H9 (cell line): Measurements from ENCODE around the gene PMEPA1. TPM values are rescaled to one million over a fixed set of nuclear protein-coding genes. Genes with fewer than 3 reads are reported as not detected.

ENCODE experiments used
- DNase-seq: peaks from one replicate; pipeline ENCODE4 v3.0.0-alpha.2; 2017
- H2AFZ ChIP-seq: one replicate; pipeline ENCODE4 v1.6.1; 2013; ENCODE audit warnings: mild to moderate bottlenecking, low read length, control low read depth, moderate library complexity
- H2AK5ac ChIP-seq: 2 replicates; pipeline ENCODE4 v1.6.1; 2013; ENCODE audit warnings: low read length, control low read depth, mixed read lengths; ENCODE audit not compliant: insufficient read length
- H2BK120ac ChIP-seq: one replicate; pipeline ENCODE4 v1.6.1; 2013; ENCODE audit warnings: low read depth, mild to moderate bottlenecking, low read length, control low read depth, inconsistent platforms; ENCODE audit not compliant: poor library complexity, severe bottlenecking
- H2BK12ac ChIP-seq: 2 replicates; pipeline ENCODE4 v1.6.1; 2013; ENCODE audit warnings: low read length, control low read depth, mixed read lengths, low read depth; ENCODE audit not compliant: insufficient read length
- H2BK15ac ChIP-seq: 2 replicates; pipeline ENCODE4 v1.6.1; 2013; ENCODE audit warnings: low read depth, low read length, control low read depth
- H2BK20ac ChIP-seq: one replicate; pipeline ENCODE4 v1.6.1; 2013; ENCODE audit warnings: low read depth, mild to moderate bottlenecking, low read length, control low read depth, inconsistent platforms; ENCODE audit not compliant: poor library complexity, severe bottlenecking
- H2BK5ac ChIP-seq: 2 replicates; pipeline ENCODE4 v1.6.1; 2013; ENCODE audit warnings: low read length, control low read depth, mixed read lengths; ENCODE audit not compliant: insufficient read length
- H3K14ac ChIP-seq: 2 replicates; pipeline ENCODE4 v1.6.1; 2013; ENCODE audit warnings: low read length, control low read depth; ENCODE audit not compliant: insufficient read depth
- H3K18ac ChIP-seq: 2 replicates; pipeline ENCODE4 v1.6.1; 2013; ENCODE audit warnings: low read depth, mild to moderate bottlenecking, mixed read lengths, low read length, control low read depth; ENCODE audit not compliant: insufficient read length
- H3K23ac ChIP-seq: 2 replicates; pipeline ENCODE4 v1.6.1; 2013; ENCODE audit warnings: low read length, control low read depth, mixed read lengths, low read depth; ENCODE audit not compliant: insufficient read length
- H3K23me2 ChIP-seq: 2 replicates; pipeline ENCODE4 v1.6.1; 2013; ENCODE audit warnings: low read depth, mild to moderate bottlenecking, mixed read lengths, low read length, control low read depth; ENCODE audit not compliant: insufficient read length, poor library complexity, severe bottlenecking
- H3K27ac ChIP-seq: 2 replicates; pipeline ENCODE4 v1.5.1; 2013; ENCODE audit warnings: low read length, control low read depth, mixed read lengths, low read depth; ENCODE audit not compliant: insufficient read length
- H3K27me3 ChIP-seq: 2 replicates; pipeline ENCODE4 v1.6.1; 2013; ENCODE audit warnings: low read length, control low read depth, inconsistent platforms; ENCODE audit not compliant: insufficient read depth
- H3K4ac ChIP-seq: 2 replicates; pipeline ENCODE4 v1.6.1; 2013; ENCODE audit warnings: low read depth, mild to moderate bottlenecking, control low read depth, inconsistent platforms, low read length, moderate library complexity
- H3K4me1 ChIP-seq: 2 replicates; pipeline ENCODE4 v1.6.1; 2013; ENCODE audit warnings: low read length, control low read depth, inconsistent platforms; ENCODE audit not compliant: insufficient read depth
- H3K4me2 ChIP-seq: 2 replicates; pipeline ENCODE4 v1.6.1; 2013; ENCODE audit warnings: low read length, control low read depth, mixed read lengths; ENCODE audit not compliant: insufficient read length, insufficient read depth
- H3K56ac ChIP-seq: 2 replicates; pipeline ENCODE4 v1.6.1; 2013; ENCODE audit warnings: low read depth, mild to moderate bottlenecking, mixed read lengths, low read length, control low read depth; ENCODE audit not compliant: insufficient read length
- H3K79me1 ChIP-seq: 2 replicates; pipeline ENCODE4 v1.6.1; 2013; ENCODE audit warnings: low read depth, mild to moderate bottlenecking, moderate library complexity, low read length, control low read depth, inconsistent platforms; ENCODE audit not compliant: insufficient read depth, poor library complexity, severe bottlenecking
- H3K79me2 ChIP-seq: 2 replicates; pipeline ENCODE4 v1.6.1; 2013; ENCODE audit warnings: low read length, control low read depth, inconsistent platforms; ENCODE audit not compliant: insufficient read depth
- H3K9ac ChIP-seq: 2 replicates; pipeline ENCODE4 v1.6.1; 2013; ENCODE audit warnings: low read length, control low read depth, mixed read lengths; ENCODE audit not compliant: insufficient read length; ENCODE audit errors: extremely low read depth
- H3K9me3 ChIP-seq: one replicate; pipeline ENCODE4 v1.6.1; 2013; ENCODE audit warnings: low read depth, low read length, inconsistent platforms; ENCODE audit not compliant: control insufficient read depth
- H3T11ph ChIP-seq: one replicate; pipeline ENCODE4 v1.6.1; 2013; ENCODE audit warnings: mild to moderate bottlenecking, low read length, control low read depth, inconsistent platforms
- H4K20me1 ChIP-seq: one replicate; pipeline ENCODE4 v1.6.1; 2013; ENCODE audit not compliant: control insufficient read depth, insufficient read length, insufficient read depth
- H4K5ac ChIP-seq: 2 replicates; pipeline ENCODE4 v1.6.1; 2013; ENCODE audit warnings: low read depth, mild to moderate bottlenecking, mixed read lengths, low read length, control low read depth; ENCODE audit not compliant: insufficient read length
- H4K8ac ChIP-seq: replicated peaks from 2 replicates; pipeline ENCODE4 v1.6.1; 2013; ENCODE audit warnings: low read length, control low read depth, mixed read lengths, low read depth; ENCODE audit not compliant: insufficient read length
- H4K91ac ChIP-seq: 2 replicates; pipeline ENCODE4 v1.6.1; 2013; ENCODE audit warnings: low read depth, mild to moderate bottlenecking, moderate library complexity, mixed read lengths, low read length, control low read depth; ENCODE audit not compliant: insufficient read length
- H3K27ac Mint-ChIP-seq, 3 experiments: 2 replicates in 2 of 3; 3 replicates in 1 of 3; pipeline ENCODE4 v1.8.0; 2020 to 2021; ENCODE audit warnings: mixed read lengths in 3 of 3, mild to moderate bottlenecking in 1 of 3, moderate library complexity in 1 of 3
- H3K27me3 Mint-ChIP-seq: 2 replicates; pipeline ENCODE4 v1.8.0; 2021; ENCODE audit warnings: low read depth, mild to moderate bottlenecking, moderate library complexity, mixed read lengths
- H3K36me3 Mint-ChIP-seq, 3 experiments: 2 replicates in 2 of 3; 3 replicates in 1 of 3; pipeline ENCODE4 v1.8.0; 2020 to 2021; ENCODE audit warnings: low read depth in 3 of 3, mixed read lengths in 3 of 3; ENCODE audit not compliant: insufficient read depth in 1 of 3
- H3K4me1 Mint-ChIP-seq, 2 experiments: 2 replicates each; pipeline ENCODE4 v1.8.0; 2020; ENCODE audit warnings: mixed read lengths in 2 of 2
- H3K4me3 Mint-ChIP-seq, 2 experiments: 2 replicates in 1 of 2; 3 replicates in 1 of 2; pipeline ENCODE4 v1.8.0; 2020 to 2021; ENCODE audit warnings: mild to moderate bottlenecking in 2 of 2, mixed read lengths in 2 of 2, moderate library complexity in 1 of 2
- H3K9me3 Mint-ChIP-seq, 2 experiments: 2 replicates in 1 of 2; 3 replicates in 1 of 2; pipeline ENCODE4 v1.8.0; 2020; ENCODE audit warnings: mild to moderate bottlenecking in 2 of 2, mixed read lengths in 2 of 2, moderate library complexity in 1 of 2
- WGBS: extraction: QIAGEN DNeasy Blood & Tissue Kit; methylation state at CpG from one replicate; pipeline ENCODE4 v1.1.7; 2013; ENCODE audit warnings: missing lambda C conversion rate, low lambda C conversion rate, mixed read lengths; ENCODE audit not compliant: insufficient read length; ENCODE audit errors: extremely low coverage; 5-methylcytosine and 5-hydroxymethylcytosine counted together
- total RNA-seq: library from RNA; stranded (reverse); gene quantifications from 2 replicates; pipeline ENCODE4 v1.2.1, GENCODE V29; 2021
- TF ChIP-seq, protein P1 (sequence below): fragments of 200-600 bp; sonication (generic); conservative IDR thresholded peaks from 3 replicates; pipeline ENCODE4 v1.8.0; 2021; ENCODE audit warnings: antibody characterized with exemption, mild to moderate bottlenecking

PMEPA1 gene
- total RNA-seq, 1 experiment from 2014 or later = 34.6 TPM

- peaks cover 0 to 4% (median 0%) of the 10 kb centered on the region in 3 experiments; a peak in 3 of 7 replicates for H3K36me3 Mint-ChIP-seq
- Histone ChIP-seq H2AK5ac (no peak overlapping the region), H2BK15ac (no peak overlapping the region), H3K56ac (no peak overlapping the region), H3K27ac (no peak overlapping the region), H3K23me2 (no peaks in the 10 kb centered on the region), H3K23ac (no peak overlapping the region), H3K9me3 (no peaks in the 10 kb centered on the region), H4K5ac (no peak overlapping the region), H2AFZ (no peak overlapping the region), H3T11ph (no peak overlapping the region), H3K14ac (no peak overlapping the region), H3K27me3 (no peaks in the 10 kb centered on the region), H2BK12ac (no peak overlapping the region), H3K4me2 (no peak overlapping the region), H4K8ac (no peak overlapping the region), H2BK120ac (no peak overlapping the region), H2BK20ac (no peak overlapping the region), H2BK5ac (no peak overlapping the region), H3K9ac (no peak overlapping the region), H3K18ac (no peak overlapping the region), H3K79me2 (peaks cover 37% of the 10 kb centered on the region; the same call in 1 of the 2 replicates), H3K79me1 (peaks cover 8% of the 10 kb centered on the region), H4K91ac (no peak overlapping the region), H4K20me1 (no peaks in the 10 kb centered on the region), H3K4ac (no peak overlapping the region), H3K4me1 (no peaks in the 10 kb centered on the region; the same call in 1 of the 2 replicates)
- H3K27ac Mint-ChIP-seq = no peak overlapping the region; a peak in 1 of 7 replicates
- no CpG with 5 or more reads among the region's 15 CpGs for WGBS
- H3K27me3 Mint-ChIP-seq = no peaks in the 10 kb centered on the region
- peaks cover 50 to 71% of the 10 kb centered on the region in 2 experiments for H3K4me1 Mint-ChIP-seq
- no peak for DNase-seq
- TF ChIP-seq, protein P1, sequence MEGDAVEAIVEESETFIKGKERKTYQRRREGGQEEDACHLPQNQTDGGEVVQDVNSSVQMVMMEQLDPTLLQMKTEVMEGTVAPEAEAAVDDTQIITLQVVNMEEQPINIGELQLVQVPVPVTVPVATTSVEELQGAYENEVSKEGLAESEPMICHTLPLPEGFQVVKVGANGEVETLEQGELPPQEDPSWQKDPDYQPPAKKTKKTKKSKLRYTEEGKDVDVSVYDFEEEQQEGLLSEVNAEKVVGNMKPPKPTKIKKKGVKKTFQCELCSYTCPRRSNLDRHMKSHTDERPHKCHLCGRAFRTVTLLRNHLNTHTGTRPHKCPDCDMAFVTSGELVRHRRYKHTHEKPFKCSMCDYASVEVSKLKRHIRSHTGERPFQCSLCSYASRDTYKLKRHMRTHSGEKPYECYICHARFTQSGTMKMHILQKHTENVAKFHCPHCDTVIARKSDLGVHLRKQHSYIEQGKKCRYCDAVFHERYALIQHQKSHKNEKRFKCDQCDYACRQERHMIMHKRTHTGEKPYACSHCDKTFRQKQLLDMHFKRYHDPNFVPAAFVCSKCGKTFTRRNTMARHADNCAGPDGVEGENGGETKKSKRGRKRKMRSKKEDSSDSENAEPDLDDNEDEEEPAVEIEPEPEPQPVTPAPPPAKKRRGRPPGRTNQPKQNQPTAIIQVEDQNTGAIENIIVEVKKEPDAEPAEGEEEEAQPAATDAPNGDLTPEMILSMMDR = no peak
- H3K9me3 Mint-ChIP-seq = no peaks in the 10 kb centered on the region
- H3K4me3 Mint-ChIP-seq = no peak overlapping the region
Observed at GRCh38 chr20:57690525-57690924, 19.3 kb downstream of the PMEPA1 start.
